ENCODE results near the gene KRTAP10-10.
A peak's percentile ranks its signal among the peaks of the same experiment; 100 is the strongest.
"Not testable (repeated sequence)": the region's sequence is repeated elsewhere in the genome, so short reads cannot be mapped to it uniquely, and the experiment has no call there.

KRTAP10-10 gene

GRCh38 chr21:44653656-44654575 is 16.8 kb downstream of the KRTAP10-10 start:
- DNase-seq = no peak

DNA sequence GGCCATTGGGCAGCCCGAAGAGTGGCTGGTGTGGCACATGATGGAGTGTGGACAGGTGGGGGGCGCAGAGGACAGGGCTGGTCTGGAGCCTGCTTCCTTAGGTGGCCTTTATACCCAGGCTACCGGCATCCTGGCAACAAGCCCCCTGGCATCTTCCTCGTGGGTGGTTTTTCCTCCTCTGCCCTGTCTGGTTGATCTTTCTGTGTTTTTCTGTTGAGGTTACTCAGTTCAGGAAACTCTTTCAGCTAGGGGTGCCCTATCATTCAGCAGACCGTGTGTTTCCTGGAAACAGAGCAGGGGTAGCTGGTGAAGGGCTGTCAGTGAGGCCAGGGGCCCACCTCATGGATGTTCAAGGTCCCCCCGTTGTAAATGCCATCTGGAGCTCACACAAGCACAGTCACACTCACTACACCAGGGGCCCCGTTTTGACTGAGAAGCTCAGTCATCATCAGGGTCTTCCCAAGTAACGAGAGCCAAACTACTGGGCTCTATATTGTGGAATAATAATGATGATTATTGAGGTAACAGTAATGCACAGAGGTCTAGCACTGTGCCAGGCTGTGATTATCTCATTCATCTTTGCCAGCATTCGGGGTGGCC is 17.5 kb downstream of the KRTAP10-10 start, which contains the start of gene KRTAP12-4:
TSS of gene KRTAP12-4 (minus strand) at position 84 of the 600 bp plus-strand sequence. CDS start at position 39, 45 bp downstream.
- no peak for DNase-seq

GRCh38 chr21:44656868-44657267 is 19.7 kb downstream of the KRTAP10-10 start:
- no peak for DNase-seq

GRCh38 chr21:44657635-44658540 is 20.7 kb downstream of the KRTAP10-10 start, which contains the start of gene KRTAP12-3:
TSS of gene KRTAP12-3 (plus strand) at chr21:44657932. CDS start at chr21:44657980, 48 bp downstream.
- no peak for DNase-seq

DNA sequence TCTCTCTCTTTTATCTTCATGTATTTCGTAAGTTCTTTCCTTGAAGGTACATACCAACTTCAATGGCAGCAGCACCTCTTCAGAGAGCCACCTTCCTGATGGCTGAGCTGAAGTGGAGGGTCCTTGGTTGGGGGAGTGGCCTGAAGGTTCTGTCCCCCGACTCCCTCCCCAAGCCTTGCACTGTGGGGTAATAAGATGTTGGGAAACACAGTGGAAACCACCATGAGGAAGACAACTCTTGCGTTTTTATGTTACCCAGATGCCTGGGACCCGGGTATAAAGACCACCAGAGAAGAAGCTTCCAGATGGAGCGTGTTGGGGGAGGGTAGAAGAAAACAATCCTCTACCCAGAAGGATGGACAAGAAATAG is 21.4 kb downstream of the KRTAP10-10 start:
- no peak for DNase-seq

- DNase-seq = no peak
These were observed 21.9 kb downstream of the KRTAP10-10 start for GRCh38 chr21:44658913-44659595.

DNA sequence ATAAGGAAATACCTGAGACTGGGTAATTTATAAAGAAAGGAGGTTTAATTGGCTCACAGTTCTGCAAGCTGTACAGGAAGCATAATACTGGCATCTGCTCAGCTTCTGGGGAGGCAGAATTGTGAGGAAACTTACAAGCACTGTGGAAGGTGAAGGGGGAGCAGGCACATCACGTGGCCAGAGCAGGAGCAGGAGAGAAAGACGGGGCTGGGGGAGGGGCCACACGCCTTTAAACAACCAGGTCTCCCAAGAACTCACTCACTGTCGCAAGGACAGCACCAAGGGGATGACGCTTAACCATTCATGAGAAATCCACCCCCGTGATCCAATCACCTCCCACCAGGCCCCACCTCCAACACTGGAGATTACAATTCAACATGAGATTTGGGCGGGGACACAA is 24.4 kb downstream of the KRTAP10-10 start:
- DNase-seq = not testable (repeated sequence)

- no peak for DNase-seq
These were observed 27.5 kb downstream of the KRTAP10-10 start for GRCh38 chr21:44664691-44665090.

DNA sequence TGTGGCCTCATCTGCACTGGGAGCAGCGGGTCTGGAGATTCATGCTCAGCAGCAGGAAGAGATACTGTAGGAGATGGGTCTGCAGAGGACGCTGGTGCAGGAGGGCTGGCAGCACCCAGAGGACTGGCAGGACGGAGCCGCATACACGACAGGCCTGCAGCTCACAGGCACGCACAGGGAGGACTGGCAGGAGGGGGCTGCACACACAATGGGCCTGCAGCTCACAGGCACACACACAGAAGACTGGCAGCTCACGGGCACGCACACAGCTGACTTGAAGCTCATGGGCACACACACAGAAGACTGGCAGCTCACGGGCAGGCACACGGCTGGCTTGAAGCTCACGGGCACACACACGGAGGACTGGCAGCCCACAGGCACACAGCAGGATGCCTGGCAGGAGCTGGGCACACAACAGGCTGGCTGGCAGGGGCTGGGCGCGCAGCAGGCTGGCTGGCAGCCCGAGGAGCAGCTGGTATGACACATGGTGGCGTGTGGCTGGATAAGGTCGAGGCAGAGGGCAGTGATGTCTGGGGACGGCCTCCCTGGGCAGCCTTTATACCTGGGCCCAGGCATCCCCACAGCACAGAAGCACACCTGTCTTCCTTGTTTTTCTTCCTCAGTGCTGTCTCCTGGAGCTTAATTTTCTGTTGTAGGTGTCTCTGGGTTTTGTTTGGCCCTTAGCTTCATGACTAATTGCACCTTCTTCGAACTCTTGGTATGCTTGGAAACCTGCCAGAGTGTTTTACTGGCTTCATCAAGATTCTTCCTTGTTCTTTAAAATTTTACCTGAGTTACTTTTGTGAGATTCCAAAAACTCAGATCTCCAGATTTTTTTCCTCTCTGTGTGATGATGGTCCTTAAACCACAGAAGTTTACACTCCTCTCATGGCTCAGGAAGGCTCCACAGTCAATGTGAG is 29.5 kb downstream of the KRTAP10-10 start, which contains the start of gene KRTAP12-2:
TSS of gene KRTAP12-2 (minus strand) at position 527 of the 920 bp plus-strand sequence. CDS start at position 486, 41 bp downstream.
- no peak for DNase-seq

GRCh38 chr21:44667612-44668011 is 30.5 kb downstream of the KRTAP10-10 start:
- DNase-seq = no peak

DNA sequence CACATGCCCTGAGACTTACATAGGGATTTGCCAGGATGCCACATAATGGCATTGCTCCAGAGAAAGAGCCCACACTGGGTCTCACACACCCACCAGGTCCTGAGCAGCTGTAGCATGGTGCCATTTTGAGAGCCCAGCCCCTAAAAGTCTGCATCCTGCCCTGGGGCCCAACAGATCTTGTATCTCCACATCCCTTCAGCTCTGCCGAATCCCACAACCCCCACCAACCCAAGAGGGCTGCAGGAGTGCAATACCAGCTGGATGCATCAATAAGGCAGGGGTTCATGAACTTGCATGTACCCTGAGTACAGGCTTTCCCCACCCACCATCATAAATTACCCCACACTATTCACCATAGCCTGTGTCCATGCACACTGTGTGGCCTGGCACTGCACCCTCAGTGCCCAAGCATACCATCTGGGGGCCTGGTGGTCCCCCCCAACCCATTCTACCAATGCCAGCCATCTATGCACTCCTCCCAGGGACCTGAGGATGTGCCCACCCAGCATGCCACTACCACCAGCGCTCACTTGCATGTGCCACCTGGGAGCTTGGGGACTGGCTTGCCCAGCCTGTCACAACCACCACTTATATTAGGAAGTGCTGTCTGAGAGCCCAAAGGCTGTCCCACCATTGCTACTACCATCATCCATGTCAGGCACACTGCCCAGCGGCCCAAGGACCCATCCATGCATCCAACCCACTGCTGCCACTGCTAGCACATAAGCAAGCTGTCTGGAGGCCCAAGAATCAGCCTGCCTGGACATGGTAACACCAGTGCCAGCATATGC is 33.7 kb downstream of the KRTAP10-10 start:
- no peak for DNase-seq

DNA sequence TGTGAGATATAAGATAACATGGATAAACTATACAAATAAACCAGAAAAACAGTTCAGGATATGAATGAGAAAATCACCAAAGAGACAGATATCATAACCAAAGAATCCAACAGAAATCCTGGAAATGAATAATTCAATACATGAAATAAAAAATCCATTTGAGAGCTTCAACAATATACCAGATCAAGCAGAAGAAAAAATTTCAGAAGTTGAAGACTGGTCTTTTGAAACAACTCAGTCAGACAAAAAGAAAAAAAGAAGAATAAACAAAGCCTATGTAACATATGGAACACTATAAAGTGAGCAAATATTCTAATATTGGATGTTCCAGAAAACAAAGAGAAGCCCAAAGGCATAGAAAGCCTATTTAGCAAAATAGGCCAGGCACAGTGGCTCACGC is 34.8 kb downstream of the KRTAP10-10 start:
- no peak for DNase-seq

GRCh38 chr21:44677881-44678280 is 40.7 kb downstream of the KRTAP10-10 start:
- no peak for DNase-seq

GRCh38 chr21:44681152-44681551 is 44.0 kb downstream of the KRTAP10-10 start:
- no peak for DNase-seq

DNA sequence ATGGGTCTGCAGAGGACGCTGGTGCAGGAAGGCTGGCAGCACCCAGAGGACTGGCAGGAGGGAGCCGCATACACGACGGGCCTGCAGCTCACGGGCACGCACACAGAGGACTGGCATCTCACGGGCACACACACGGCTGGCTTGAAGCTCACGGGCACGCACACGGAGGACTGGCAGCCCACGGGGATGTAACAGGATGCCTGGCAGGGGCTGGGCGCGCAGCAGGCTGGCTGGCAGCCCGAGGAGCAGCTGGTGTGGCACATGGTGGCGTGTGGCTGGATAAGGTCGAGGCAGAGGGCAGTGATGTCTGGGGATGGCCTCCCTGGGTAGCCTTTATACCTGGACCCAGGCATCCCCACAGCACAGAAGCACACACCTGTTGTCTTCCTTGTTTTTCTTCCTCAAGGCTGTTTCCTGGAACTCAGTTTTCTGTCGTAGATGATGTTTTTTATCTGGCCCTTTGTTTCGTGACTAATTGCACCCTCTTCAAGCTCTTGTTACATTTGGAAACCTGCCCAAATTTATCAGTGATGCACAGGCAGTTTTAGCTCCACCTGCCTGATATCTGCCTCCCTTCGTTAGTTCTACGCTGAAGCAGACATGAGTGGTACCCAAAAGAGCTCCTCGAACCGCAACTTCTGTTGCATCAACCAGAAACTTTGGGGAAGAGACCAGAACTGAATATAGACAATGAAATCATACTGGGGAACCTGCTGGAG is 44.9 kb downstream of the KRTAP10-10 start, which contains the start of gene KRTAP12-1:
TSS of gene KRTAP12-1 (minus strand) at position 303 of the 719 bp plus-strand sequence. CDS start at position 263, 40 bp downstream.
- peak; percentile 91 for DNase-seq

- DNase-seq = no peak
These were observed 45.5 kb downstream of the KRTAP10-10 start for GRCh38 chr21:44682580-44683151.

DNA sequence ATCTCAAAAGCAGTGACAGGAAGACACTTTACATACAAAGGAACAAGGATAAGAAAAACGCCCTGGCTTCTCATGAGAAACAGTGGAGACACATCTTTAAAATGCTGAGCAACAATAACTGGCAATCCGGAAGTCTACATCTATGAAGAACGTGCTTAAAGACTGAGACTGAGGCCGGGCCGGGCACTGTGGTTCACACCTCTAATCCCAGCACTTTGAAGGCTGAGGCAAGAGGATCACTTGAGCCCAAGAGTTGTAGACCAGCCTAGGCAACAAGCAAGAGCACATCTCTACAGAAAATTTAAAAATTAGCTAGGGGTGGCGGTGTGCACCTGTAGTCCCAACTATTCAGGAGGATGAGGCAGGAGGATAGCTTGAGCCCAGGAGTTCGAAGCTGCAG is 46.9 kb downstream of the KRTAP10-10 start:
- DNase-seq = no peak

DNA sequence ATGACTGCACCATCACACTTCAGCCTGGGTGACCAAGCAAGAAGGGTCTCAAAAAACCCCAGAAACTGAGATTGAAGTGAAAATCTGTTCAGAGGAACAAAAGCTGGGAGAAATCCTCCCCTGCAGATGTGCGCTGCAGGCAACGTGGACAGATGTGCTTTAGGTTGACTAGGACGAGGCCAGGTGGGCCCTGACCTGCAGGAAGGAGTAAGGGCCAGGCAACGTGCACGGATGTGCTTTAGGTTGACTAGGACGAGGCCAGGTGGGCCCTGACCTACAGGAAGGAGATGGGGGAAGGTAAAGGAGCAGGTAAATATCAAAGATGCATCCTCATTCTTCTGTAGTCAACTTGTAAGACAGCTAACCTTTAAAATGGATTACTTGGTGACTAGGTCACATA is 47.3 kb downstream of the KRTAP10-10 start:
- DNase-seq = no peak

GRCh38 chr21:44685050-44685449 is 47.9 kb downstream of the KRTAP10-10 start:
- DNase-seq = not testable (repeated sequence)

All from NCI-H1436 (cell line).